SW 1271 (cell line): ENCODE measurements around the gene RCOR1.

Experiments used
- DNase-seq, 2 experiments: peaks; one replicate each; lab custom pipeline; 2025; lab: John Stamatoyannopoulos, UW

RCOR1 gene

GRCh38 chr14:102726191-102726949 lies 133.9 kb downstream of the RCOR1 start:
- no peak for DNase-seq

- no peak for DNase-seq
Observed at GRCh38 chr14:102727336-102728095, 135.1 kb downstream of the RCOR1 start.

- no peak for DNase-seq
Observed at GRCh38 chr14:102728501-102728900, 136.1 kb downstream of the RCOR1 start.

- no peak for DNase-seq
Observed at GRCh38 chr14:102729268-102729667, 136.8 kb downstream of the RCOR1 start.

GRCh38 chr14:102729825-102730224 lies 137.4 kb downstream of the RCOR1 start:
- no peak for DNase-seq

- DNase-seq: no peak
Observed at GRCh38 chr14:102731101-102731870, 138.8 kb downstream of the RCOR1 start.

- DNase-seq: no peak
Observed at GRCh38 chr14:102731871-102732800, 139.7 kb downstream of the RCOR1 start.

- no peak for DNase-seq
Observed at GRCh38 chr14:102732924-102733323, 140.5 kb downstream of the RCOR1 start.

GRCh38 chr14:102733326-102733725 lies 140.9 kb downstream of the RCOR1 start:
- DNase-seq: no peak

- no peak for DNase-seq
Observed at GRCh38 chr14:102734436-102734835, 142.0 kb downstream of the RCOR1 start.

- no peak for DNase-seq
Observed at GRCh38 chr14:102736956-102737355, 144.5 kb downstream of the RCOR1 start.

- no peak for DNase-seq
Observed at GRCh38 chr14:102737402-102738372, 145.2 kb downstream of the RCOR1 start.

- DNase-seq: no peak
Observed at GRCh38 chr14:102738373-102739189, 146.1 kb downstream of the RCOR1 start.

- no peak for DNase-seq
Observed at GRCh38 chr14:102739190-102739469, 146.7 kb downstream of the RCOR1 start.

- DNase-seq: no peak
Observed at GRCh38 chr14:102746634-102747438, 154.4 kb downstream of the RCOR1 start.

- no peak for DNase-seq
Observed at GRCh38 chr14:102748806-102749205, 156.4 kb downstream of the RCOR1 start.

- no peak for DNase-seq
Observed at GRCh38 chr14:102749393-102750305, 157.2 kb downstream of the RCOR1 start.

GRCh38 chr14:102750376-102750775 lies 157.9 kb downstream of the RCOR1 start:
- DNase-seq: no peak
